BE2C (cell line): ENCODE results near the gene NEGR1.

Experiments used
- DNase-seq: peaks from one replicate; pipeline ENCODE4 v3.0.0-alpha.2; 2020
- H3K27me3 ChIP-seq: fragments of 250-450 bp; sonication (Bioruptor Pico); 2 replicates; pipeline ENCODE4 v1.5.1; 2020; ENCODE audit warnings: mild to moderate bottlenecking
- H3K36me3 ChIP-seq: fragments of 250-450 bp; sonication (Bioruptor Pico); 2 replicates; pipeline ENCODE4 v1.5.1; 2020; ENCODE audit warnings: mild to moderate bottlenecking
- H3K4me1 ChIP-seq: fragments of 250-450 bp; sonication (Bioruptor Pico); 2 replicates; pipeline ENCODE4 v1.5.1; 2020
- H3K4me3 ChIP-seq: 2 replicates; pipeline ENCODE4 v1.5.1; 2011; ENCODE audit warnings: low read depth, low read length
- H3K9me3 ChIP-seq: fragments of 250-450 bp; sonication (Bioruptor Pico); 2 replicates; pipeline ENCODE4 v1.5.1; 2020
- TF ChIP-seq, protein P1 (sequence below): IDR thresholded peaks from 2 replicates; pipeline ENCODE4 v1.5.1; 2012; ENCODE audit warnings: mild to moderate bottlenecking, low read depth, low read length

NEGR1 gene

DNA sequence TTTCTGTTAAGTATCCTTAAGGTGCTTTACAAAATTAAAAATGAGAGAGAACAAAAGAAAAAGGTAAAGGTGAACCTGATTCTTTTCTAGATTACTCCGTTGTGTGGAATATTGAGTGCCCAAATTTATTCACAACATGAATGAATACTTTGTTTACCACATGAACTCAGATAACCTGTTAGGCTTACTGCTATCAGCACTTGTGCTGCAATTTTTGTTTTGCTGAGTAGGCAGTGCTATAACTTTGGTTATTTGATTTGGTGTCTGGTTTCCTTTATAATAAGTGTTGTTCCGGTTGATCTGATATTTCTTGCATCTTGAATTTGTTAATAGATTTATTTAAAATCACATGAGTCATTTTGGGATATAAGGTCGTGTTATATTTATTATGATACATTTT, 195.9 kb downstream of the NEGR1 start:
- DNase-seq, result no peak
- H3K4me3 ChIP-seq, result no peak overlapping the region
- H3K36me3 ChIP-seq, result no peaks in the 10 kb centered on the region
- H3K4me1 ChIP-seq, result no peaks in the 10 kb centered on the region
- TF ChIP-seq, protein P1, sequence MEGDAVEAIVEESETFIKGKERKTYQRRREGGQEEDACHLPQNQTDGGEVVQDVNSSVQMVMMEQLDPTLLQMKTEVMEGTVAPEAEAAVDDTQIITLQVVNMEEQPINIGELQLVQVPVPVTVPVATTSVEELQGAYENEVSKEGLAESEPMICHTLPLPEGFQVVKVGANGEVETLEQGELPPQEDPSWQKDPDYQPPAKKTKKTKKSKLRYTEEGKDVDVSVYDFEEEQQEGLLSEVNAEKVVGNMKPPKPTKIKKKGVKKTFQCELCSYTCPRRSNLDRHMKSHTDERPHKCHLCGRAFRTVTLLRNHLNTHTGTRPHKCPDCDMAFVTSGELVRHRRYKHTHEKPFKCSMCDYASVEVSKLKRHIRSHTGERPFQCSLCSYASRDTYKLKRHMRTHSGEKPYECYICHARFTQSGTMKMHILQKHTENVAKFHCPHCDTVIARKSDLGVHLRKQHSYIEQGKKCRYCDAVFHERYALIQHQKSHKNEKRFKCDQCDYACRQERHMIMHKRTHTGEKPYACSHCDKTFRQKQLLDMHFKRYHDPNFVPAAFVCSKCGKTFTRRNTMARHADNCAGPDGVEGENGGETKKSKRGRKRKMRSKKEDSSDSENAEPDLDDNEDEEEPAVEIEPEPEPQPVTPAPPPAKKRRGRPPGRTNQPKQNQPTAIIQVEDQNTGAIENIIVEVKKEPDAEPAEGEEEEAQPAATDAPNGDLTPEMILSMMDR, result no peak
- no peaks in the 10 kb centered on the region for H3K9me3 ChIP-seq
- no peaks in the 10 kb centered on the region for H3K27me3 ChIP-seq

DNA sequence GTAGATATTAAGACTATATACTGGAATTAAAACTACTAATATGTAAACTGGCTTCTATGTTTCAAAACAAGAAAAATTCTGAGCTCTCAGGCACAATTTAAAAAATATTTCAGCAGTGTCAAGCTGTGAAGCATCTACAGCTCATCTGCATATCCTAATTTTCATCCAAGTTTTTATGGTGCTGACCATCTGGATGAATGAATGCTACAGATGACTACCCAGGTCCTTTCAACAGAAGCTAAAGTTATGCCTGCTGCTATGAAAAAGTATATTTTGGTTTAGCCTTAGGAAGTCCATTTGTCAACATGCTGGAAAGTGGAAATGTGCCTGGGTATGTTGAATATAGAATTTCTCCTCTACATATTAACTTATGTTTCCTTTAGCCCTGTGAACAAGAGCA, 206.9 kb downstream of the NEGR1 start:
- Histone ChIP-seq H3K9me3 (no peaks in the 10 kb centered on the region), H3K4me3 (no peak overlapping the region), H3K4me1 (no peaks in the 10 kb centered on the region), H3K36me3 (no peaks in the 10 kb centered on the region), H3K27me3 (no peaks in the 10 kb centered on the region)
- TF ChIP-seq, protein P1, result no peak
- no peak for DNase-seq

GRCh38 chr1:72066431-72066830, 215.9 kb downstream of the NEGR1 start:
- Histone ChIP-seq H3K4me1 (no peaks in the 10 kb centered on the region), H3K36me3 (no peaks in the 10 kb centered on the region), H3K4me3 (no peak overlapping the region), H3K27me3 (no peaks in the 10 kb centered on the region), H3K9me3 (no peaks in the 10 kb centered on the region)
- no peak for DNase-seq
- TF ChIP-seq, protein P1, result no peak

- Histone ChIP-seq H3K27me3 (no peaks in the 10 kb centered on the region), H3K36me3 (no peaks in the 10 kb centered on the region), H3K9me3 (no peaks in the 10 kb centered on the region), H3K4me3 (no peak overlapping the region), H3K4me1 (no peaks in the 10 kb centered on the region)
- TF ChIP-seq, protein P1, result no peak
- DNase-seq, result no peak
These were observed 217.9 kb downstream of the NEGR1 start for GRCh38 chr1:72064196-72065075.

DNA sequence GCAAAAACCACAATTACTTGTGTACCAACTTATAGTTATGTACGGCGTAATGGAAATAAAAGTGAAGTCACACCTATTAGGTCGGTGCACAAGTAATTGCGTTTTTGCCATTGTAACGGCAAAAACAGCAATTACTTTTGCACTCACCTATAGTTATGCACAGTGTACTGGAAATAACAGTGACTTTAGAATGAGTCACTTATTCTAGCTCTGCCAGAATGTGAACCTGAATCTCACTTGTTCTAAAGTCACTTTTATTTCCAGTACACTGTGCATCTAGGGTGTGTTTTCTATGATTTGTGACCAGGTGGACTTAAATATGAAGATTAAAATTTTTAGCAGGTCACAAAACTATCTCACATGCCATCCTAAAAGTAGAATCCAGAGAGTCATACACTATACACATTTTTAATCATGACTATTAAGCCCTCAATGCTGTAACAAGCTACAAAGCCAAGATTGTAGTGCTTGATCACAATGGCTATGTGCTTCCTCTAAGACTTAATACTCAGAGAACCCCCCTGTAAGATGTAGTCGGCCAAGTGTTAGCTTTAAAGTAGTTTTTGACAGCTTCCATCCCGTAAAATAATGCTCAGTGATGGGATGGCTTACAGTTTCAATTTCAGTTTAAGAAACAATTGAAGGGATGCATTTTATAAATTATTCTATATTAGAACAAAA, 218.8 kb downstream of the NEGR1 start:
- H3K9me3 ChIP-seq, result no peaks in the 10 kb centered on the region
- H3K36me3 ChIP-seq, result no peaks in the 10 kb centered on the region
- no peaks in the 10 kb centered on the region for H3K4me1 ChIP-seq
- DNase-seq, result no peak
- H3K27me3 ChIP-seq, result no peaks in the 10 kb centered on the region
- TF ChIP-seq, protein P1, result no peak
- no peak overlapping the region for H3K4me3 ChIP-seq

DNA sequence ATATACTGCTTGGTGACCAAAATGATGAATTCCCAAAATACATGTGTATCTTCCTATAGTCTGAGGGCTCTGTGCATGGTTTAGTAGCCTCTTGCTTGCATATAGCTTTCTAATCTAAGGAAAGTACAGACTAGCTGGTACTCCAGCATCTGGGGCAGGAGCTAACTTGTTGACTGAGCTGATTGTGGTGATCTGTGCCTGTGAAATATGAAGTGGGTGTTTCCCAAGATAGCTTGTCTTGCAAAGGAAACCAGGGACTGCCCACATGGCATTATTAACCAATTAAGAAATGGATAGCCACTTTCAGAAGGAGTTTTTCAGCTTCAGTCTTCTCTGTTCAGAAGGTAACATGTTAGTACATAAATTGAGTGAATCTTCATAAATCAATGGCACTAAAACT, 219.8 kb downstream of the NEGR1 start:
- Histone ChIP-seq H3K9me3 (no peaks in the 10 kb centered on the region), H3K27me3 (no peaks in the 10 kb centered on the region), H3K4me1 (no peaks in the 10 kb centered on the region), H3K4me3 (no peak overlapping the region), H3K36me3 (no peaks in the 10 kb centered on the region)
- DNase-seq, result no peak
- TF ChIP-seq, protein P1, result no peak
